Muscle of leg (tissue), 11 donors: ENCODE data around the gene L3MBTL1. TPM values are rescaled to one million over a fixed set of nuclear protein-coding genes. Genes with fewer than 3 reads are reported as not detected.

Source experiments
- DNase-seq: peaks from one replicate; pipeline ENCODE4 v3.0.0; 2013
- H3K27ac ChIP-seq: one replicate; pipeline ENCODE4 v1.5.1; 2013; ENCODE audit warnings: mild to moderate bottlenecking, low read length, control low read depth
- H3K27me3 ChIP-seq: one replicate; pipeline ENCODE4 v1.6.1; 2013; ENCODE audit warnings: low read length; ENCODE audit not compliant: control insufficient read depth, insufficient read depth
- H3K36me3 ChIP-seq: one replicate; pipeline ENCODE4 v1.6.1; 2013; ENCODE audit warnings: low read length; ENCODE audit not compliant: control insufficient read depth, insufficient read depth
- H3K4me1 ChIP-seq: one replicate; pipeline ENCODE4 v1.6.1; 2013; ENCODE audit warnings: low read length; ENCODE audit not compliant: control insufficient read depth, insufficient read depth
- H3K4me3 ChIP-seq: one replicate; pipeline ENCODE4 v1.5.1; 2013; ENCODE audit warnings: low read length, control low read depth
- H3K9me3 ChIP-seq: replicated peaks from 2 replicates; pipeline ENCODE4 v1.6.1; 2013; ENCODE audit warnings: low read depth, low read length; ENCODE audit not compliant: control insufficient read depth
- WGBS: methylation state at CpG from one replicate; pipeline ENCODE4 v1.1.5; 2013; ENCODE audit warnings: missing lambda C conversion rate; ENCODE audit not compliant: insufficient coverage; 5-methylcytosine and 5-hydroxymethylcytosine counted together
- polyA plus RNA-seq, 8 donors: library from polyadenylated mRNA; unstranded; fragments of 120-200 nt; gene quantifications; one replicate each; pipeline versions ENCODE4 v1.2.1 to v1.2.3, GENCODE V29; 2013; ENCODE audit warnings: inconsistent platforms in 1 of 8, low replicate concordance in 1 of 8; ENCODE audit not compliant: insufficient read length in 8 of 8, insufficient read depth in 1 of 8
- total RNA-seq: library from RNA; stranded (reverse); fragments of 120-200 nt; gene quantifications from one replicate; pipeline ENCODE4 v1.2.4, GENCODE V29; 2013

L3MBTL1 gene
- total and polyA plus RNA-seq, 9 donors = 2.8 to 10.8 (median 7.3) TPM

DNA sequence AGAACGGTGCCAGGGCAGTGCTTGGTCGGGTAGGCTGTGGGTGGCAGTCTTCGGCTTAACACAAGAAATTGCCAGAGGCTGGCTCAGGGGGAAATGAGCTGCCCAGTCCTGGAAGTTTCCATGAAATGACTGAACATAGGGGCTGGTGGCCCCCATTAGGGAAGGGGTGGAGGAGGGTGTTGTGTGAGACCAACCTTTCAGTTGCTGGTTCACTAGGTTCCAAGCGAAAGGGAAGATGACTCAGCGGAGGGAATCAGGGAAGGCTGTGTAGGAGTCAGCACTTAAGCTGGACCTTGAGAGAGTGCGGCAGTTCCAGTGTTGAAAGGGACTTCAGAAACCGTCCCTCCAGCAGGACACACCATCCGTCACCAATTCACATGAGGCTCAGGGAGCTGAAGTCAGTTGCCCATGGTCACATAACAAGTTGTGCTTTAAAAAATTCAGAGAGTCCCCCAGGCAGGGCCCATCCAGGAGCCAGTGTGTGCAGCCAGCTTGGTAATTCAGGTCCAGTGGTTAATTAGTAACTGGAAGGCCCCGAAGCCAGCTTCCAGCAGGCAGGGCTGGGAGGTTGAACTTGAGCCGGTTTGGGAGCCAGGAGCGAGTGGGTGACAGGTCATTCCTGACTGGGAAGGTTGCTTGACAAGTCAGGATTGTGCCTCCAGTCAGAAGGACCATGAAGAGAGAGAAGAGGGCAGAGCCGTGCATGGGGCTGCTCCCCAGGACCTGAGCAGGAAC is 51.1 kb downstream of the L3MBTL1 start, which contains the start of gene SGK2:
TSS of gene SGK2 (plus strand) at position 616 of the 735 bp plus-strand sequence. CDS start 7,469 bp downstream, outside the sequence.
- Histone ChIP-seq H3K9me3 (no peaks in the 10 kb centered on the region), H3K36me3 (no peaks in the 10 kb centered on the region), H3K27ac (no peak within 1 kb of the TSS), H3K4me1 (no peaks in the 10 kb centered on the region), H3K27me3 (no peaks in the 10 kb centered on the region), H3K4me3 (no peak within 1 kb of the TSS)
- WGBS = 83% methylated on average over 9 of the region's 12 CpGs
- DNase-seq = no peak

DNA sequence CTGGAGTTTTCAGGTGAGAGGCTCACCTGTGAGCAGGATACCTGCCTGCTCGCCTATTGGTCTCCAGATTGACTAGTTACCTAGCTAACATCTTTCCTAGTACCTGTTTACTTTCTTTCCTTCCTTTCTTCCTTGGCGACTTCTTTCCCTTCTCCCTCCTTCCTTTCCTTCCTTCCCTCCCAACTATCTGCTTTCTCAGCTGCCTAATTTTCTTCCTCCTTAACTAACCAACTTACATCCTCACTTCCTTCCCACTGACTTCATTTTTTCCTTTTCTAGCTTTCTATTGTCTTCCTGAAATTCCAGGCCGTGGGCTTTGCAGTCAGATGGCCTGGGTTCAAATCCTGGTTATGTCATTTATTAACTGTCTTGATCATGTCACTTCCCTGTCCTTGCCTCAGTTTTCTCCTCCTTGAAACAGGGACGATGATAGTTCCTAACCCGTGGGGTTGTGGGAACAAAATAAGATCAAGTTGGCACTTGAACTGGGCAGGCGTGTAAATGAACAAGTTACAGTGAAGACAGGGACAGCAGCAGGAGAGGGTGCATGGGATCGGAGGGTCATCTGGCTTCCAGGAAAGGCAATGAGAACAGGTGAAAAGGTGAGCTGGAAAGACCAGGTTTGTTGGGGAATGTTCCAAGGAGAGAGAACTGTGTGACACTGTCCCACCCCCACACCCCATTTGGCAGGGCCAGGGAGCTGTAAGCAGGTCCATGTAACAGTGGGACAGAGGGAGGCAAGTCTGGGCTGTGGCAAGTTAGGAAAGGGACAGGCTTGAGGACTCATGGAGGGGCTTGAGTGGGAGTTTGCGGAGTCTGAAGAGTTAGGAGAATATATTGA is 51.9 kb downstream of the L3MBTL1 start:
- no peak overlapping the region for H3K4me3 ChIP-seq
- H3K9me3 ChIP-seq = no peaks in the 10 kb centered on the region
- no peaks in the 10 kb centered on the region for H3K27me3 ChIP-seq
- no peak for DNase-seq
- no peak overlapping the region for H3K27ac ChIP-seq
- H3K36me3 ChIP-seq = no peaks in the 10 kb centered on the region
- H3K4me1 ChIP-seq = no peaks in the 10 kb centered on the region
- WGBS = 89% methylated on average over 8 of the region's 8 CpGs

DNA sequence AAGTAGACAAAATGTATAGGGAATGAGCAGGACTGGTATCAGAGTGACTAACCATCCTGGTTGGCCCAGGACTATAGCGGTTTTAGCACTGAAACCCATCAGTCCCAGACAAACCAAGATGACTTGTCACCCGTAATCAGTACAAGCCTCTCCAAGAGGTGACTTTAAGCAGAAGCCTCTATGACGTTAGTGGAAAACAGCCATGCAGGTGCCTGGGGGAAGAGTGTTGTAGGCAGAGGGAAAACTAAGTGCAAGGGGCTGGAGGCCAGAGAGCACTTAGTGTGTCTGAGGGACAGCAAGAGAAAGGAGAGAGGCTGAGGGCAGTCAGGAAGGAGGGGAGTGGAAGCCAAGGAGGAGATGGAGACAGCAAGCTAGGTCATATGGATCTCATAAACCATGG is 53.5 kb downstream of the L3MBTL1 start:
- no peaks in the 10 kb centered on the region for H3K27me3 ChIP-seq
- no peaks in the 10 kb centered on the region for H3K9me3 ChIP-seq
- WGBS = 73% methylated on average over 2 of the region's 3 CpGs
- no peaks in the 10 kb centered on the region for H3K36me3 ChIP-seq
- DNase-seq = no peak
- H3K27ac ChIP-seq = no peak overlapping the region
- H3K4me1 ChIP-seq = no peaks in the 10 kb centered on the region
- H3K4me3 ChIP-seq = no peak overlapping the region

GRCh38 chr20:43563429-43563828 is 55.9 kb downstream of the L3MBTL1 start:
- no peaks in the 10 kb centered on the region for H3K27me3 ChIP-seq
- H3K4me3 ChIP-seq = no peak overlapping the region
- no peak overlapping the region for H3K27ac ChIP-seq
- H3K36me3 ChIP-seq = no peaks in the 10 kb centered on the region
- no peak for DNase-seq
- H3K4me1 ChIP-seq = no peaks in the 10 kb centered on the region
- no peaks in the 10 kb centered on the region for H3K9me3 ChIP-seq
- WGBS = 53% methylated on average over 3 of the region's 3 CpGs

GRCh38 chr20:43563991-43564390 is 56.5 kb downstream of the L3MBTL1 start:
- no peak overlapping the region for H3K4me3 ChIP-seq
- no peak for DNase-seq
- no peaks in the 10 kb centered on the region for H3K27me3 ChIP-seq
- H3K27ac ChIP-seq = no peak overlapping the region
- 83% methylated on average over 7 of the region's 7 CpGs for WGBS
- no peaks in the 10 kb centered on the region for H3K36me3 ChIP-seq
- no peaks in the 10 kb centered on the region for H3K9me3 ChIP-seq
- H3K4me1 ChIP-seq = no peaks in the 10 kb centered on the region

DNA sequence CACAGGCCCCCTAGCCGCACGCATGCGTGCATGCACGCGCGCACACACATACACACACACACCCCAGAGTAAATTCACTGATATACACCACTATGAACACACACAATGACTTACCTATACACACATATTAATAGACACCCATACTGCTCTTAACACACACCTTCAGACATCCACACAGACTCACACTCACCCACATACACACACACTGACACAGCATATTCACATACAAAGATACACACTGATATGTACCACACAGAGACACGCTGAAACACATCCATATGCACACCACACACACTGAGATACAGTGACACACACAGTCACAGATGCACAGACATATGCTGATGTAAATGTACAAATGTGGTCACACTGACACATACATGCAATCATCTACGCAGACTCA is 57.0 kb downstream of the L3MBTL1 start:
- 98% methylated on average over 7 of the region's 8 CpGs for WGBS
- H3K27ac ChIP-seq = no peak overlapping the region
- DNase-seq = no peak

DNA sequence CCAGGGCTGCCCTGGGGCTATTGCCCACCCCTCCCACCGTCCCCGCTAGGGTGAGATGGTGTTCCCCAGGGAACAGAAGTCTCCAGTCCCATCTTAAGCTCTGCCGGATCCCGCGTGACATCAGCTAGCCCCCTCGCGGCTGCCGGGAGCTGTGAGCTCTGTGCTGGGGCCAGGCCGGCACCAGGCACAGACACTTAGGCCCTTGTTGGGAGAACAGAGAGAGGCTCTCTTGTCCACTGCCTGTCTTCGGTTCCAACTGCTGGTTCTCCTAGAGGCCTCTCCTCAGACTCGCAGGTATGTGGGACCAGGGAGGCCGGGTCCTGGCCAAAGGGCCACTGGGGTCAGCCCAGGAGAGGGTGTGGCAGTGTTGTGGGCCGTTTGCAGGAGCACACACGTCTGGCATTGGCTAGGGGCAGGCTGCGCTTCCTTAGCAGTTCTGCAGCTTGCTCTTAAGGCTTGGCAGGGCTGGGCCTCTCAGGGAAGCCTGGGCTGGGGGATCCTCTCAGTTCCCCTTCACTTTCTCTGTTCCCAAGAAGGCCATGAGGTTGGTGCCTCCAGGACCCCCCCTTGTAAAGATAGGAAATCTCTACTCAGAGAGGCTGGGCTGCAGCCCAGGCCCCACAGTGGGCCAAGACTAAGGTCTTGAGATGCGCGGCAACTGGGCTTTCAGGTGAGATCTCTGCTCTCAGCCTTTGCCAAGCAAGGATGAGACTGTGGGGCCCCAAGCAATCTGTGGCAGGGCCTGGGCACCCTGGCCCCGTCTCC is 57.7 kb downstream of the L3MBTL1 start:
- Histone ChIP-seq H3K36me3 (no peaks in the 10 kb centered on the region), H3K9me3 (no peaks in the 10 kb centered on the region), H3K27ac (no peak overlapping the region), H3K27me3 (no peaks in the 10 kb centered on the region), H3K4me1 (no peaks in the 10 kb centered on the region), H3K4me3 (no peak overlapping the region)
- no peak for DNase-seq
- 78% methylated on average over 18 of the region's 18 CpGs for WGBS

More for the DNA sequence above, 57.0 kb downstream of the L3MBTL1 start:
- H3K4me1 ChIP-seq = no peaks in the 10 kb centered on the region
- no peaks in the 10 kb centered on the region for H3K36me3 ChIP-seq
- H3K9me3 ChIP-seq = no peaks in the 10 kb centered on the region
- no peaks in the 10 kb centered on the region for H3K27me3 ChIP-seq
- H3K4me3 ChIP-seq = no peak overlapping the region

DNA sequence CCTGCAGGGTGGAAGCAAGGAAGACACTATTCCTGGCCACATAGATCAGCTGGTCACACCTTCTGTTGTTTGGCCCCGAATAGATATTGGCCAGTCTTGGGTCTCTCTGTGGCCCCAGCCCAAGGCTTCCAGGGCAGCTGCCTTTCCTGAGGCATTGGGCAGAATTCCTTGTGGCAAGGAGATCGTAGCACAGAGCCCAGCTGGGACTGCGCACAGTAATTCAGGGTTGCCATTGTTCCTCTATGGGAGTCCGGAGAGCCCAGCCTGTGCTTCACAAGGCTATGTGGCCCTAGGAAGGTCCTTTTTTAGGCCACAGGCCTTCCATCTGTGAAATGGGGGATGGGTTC is 58.2 kb downstream of the L3MBTL1 start:
- no peaks in the 10 kb centered on the region for H3K9me3 ChIP-seq
- no peak overlapping the region for H3K4me3 ChIP-seq
- no peak for DNase-seq
- no peaks in the 10 kb centered on the region for H3K27me3 ChIP-seq
- 84% methylated on average over 4 of the region's 4 CpGs for WGBS
- no peak overlapping the region for H3K27ac ChIP-seq
- H3K4me1 ChIP-seq = no peaks in the 10 kb centered on the region
- no peaks in the 10 kb centered on the region for H3K36me3 ChIP-seq

DNA sequence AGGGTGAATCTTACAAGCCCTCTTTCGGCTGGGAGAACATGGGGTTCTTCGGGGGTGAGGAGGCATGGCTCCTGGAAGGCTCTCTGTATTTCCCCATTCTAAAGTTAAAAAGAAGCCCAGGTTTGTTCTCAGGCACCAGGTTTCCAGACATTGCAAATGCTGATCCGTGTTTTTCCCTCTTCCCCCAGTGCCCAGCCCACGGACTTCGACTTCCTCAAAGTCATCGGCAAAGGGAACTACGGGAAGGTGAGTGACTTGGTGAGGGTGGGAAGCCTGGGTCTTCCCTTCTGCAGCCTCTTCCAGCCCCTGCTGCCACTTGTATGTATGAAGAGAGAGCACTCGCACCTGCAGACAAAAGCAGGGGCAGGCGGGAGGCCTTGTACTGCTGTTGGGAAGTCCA is 60.0 kb downstream of the L3MBTL1 start:
- Histone ChIP-seq H3K4me3 (no peak overlapping the region), H3K27ac (no peak overlapping the region), H3K27me3 (no peaks in the 10 kb centered on the region), H3K4me1 (no peaks in the 10 kb centered on the region), H3K36me3 (no peaks in the 10 kb centered on the region), H3K9me3 (no peaks in the 10 kb centered on the region)
- DNase-seq = no peak
- WGBS = 79% methylated on average over 5 of the region's 9 CpGs

DNA sequence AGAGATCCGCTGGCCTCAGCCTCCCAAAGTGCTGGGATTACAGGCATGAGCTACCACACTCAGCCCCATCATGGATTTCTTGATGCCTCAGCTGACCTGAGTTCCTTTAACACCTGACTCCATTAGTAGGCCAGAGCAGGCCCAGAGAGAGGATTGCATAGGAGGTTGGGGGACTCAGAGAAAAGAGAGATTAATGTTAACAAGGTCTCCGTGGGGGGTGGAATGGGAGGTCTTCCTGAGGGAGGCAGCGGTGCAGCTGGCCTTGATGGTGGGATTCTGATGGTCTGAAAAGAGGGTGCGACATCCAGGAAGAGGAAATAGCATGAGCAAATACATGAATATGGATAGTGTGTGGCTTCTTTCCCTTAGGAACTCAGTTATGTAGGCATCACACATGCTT is 61.2 kb downstream of the L3MBTL1 start:
- Histone ChIP-seq H3K36me3 (no peaks in the 10 kb centered on the region), H3K27me3 (no peaks in the 10 kb centered on the region), H3K27ac (no peak overlapping the region), H3K9me3 (no peaks in the 10 kb centered on the region), H3K4me3 (no peak overlapping the region), H3K4me1 (no peaks in the 10 kb centered on the region)
- DNase-seq = no peak
- 79% methylated on average over 3 of the region's 4 CpGs for WGBS
